Endothelial cell of umbilical vein (primary cell): ENCODE data around the gene SURF6. TPM values are rescaled to one million over a fixed set of nuclear protein-coding genes. Genes with fewer than 3 reads are reported as not detected.

Source experiments
- BruUV-seq: library from RNA; stranded (reverse); fragments of 400-500 nt; replicated peaks from 2 replicates; lab custom pipeline; 2021; lab: Mats Ljungman, UMichigan
- CTCF ChIA-PET: fragments of 300-600, 350-600 bp; sonication (Branson Sonifier 250); formaldehyde crosslinking; loops from one replicate; lab custom pipeline; 2021; ENCODE audit warnings: antibody characterized with exemption, inconsistent platforms; lab: Charles Lee
- POLR2A ChIA-PET: fragments of 300-600, 350-600 bp; sonication (Branson Sonifier 250); formaldehyde crosslinking; loops from one replicate; lab custom pipeline; 2021; ENCODE audit warnings: antibody characterized with exemption, inconsistent platforms; lab: Charles Lee
- DNase-seq: peaks from one replicate; pipeline ENCODE4 v3.0.0-alpha.2; 2011; ENCODE audit warnings: low read depth, low spot score
- FAIRE-seq: peaks from 2 replicates; lab custom pipeline; 2011; peaks lifted over from hg19 to GRCh38; lab: Jason Lieb, UNC
- H2AFZ ChIP-seq: 2 replicates; pipeline ENCODE4 v1.6.0; 2012; ENCODE audit warnings: low read depth, low read length, control low read depth, inconsistent platforms
- H3K27ac ChIP-seq: 2 replicates; pipeline ENCODE4 v1.5.1; 2011; ENCODE audit warnings: low read depth, mild to moderate bottlenecking, control low read depth, low read length, moderate library complexity; ENCODE audit not compliant: insufficient read depth
- H3K27me3 ChIP-seq, 2 experiments: 2 replicates each; pipeline versions ENCODE4 v1.6.0 to v1.6.1; 2011; ENCODE audit warnings: low read length in 2 of 2, mixed read lengths in 1 of 2; ENCODE audit not compliant: control insufficient read depth in 2 of 2, insufficient read depth in 2 of 2
- H3K36me3 ChIP-seq, 2 experiments: 2 replicates in 1 of 2; 3 replicates in 1 of 2; pipeline ENCODE4 v1.5.1; 2011; ENCODE audit warnings: low read length in 2 of 2, mild to moderate bottlenecking in 1 of 2, moderate library complexity in 1 of 2; ENCODE audit not compliant: control insufficient read depth in 2 of 2, insufficient read depth in 2 of 2; ENCODE audit errors: extremely low read depth in 1 of 2
- H3K4me1 ChIP-seq: 3 replicates; pipeline ENCODE4 v1.5.1; 2011; ENCODE audit warnings: mild to moderate bottlenecking, low read length; ENCODE audit not compliant: control insufficient read depth, insufficient read depth; ENCODE audit errors: extremely low read depth
- H3K4me2 ChIP-seq: 2 replicates; pipeline ENCODE4 v1.6.1; 2011; ENCODE audit warnings: low read length, control low read depth, mixed read lengths; ENCODE audit not compliant: insufficient read depth
- H3K4me3 ChIP-seq, 3 experiments: fragments of 200-600 bp in 1 of 3; sonication (generic), shearing (Covaris generic) in 1 of 3; replicated peaks in 1 of 3; 2 replicates each; pipeline ENCODE4 v1.5.1; 2011 to 2016; ENCODE audit warnings: control low read depth in 3 of 3, low read length in 3 of 3, mild to moderate bottlenecking in 2 of 3, inconsistent platforms in 1 of 3, low read depth in 1 of 3, moderate library complexity in 1 of 3; ENCODE audit not compliant: insufficient read depth in 1 of 3
- H3K79me2 ChIP-seq: 2 replicates; pipeline ENCODE4 v1.6.0; 2012; ENCODE audit warnings: low read length, inconsistent platforms; ENCODE audit not compliant: control insufficient read depth, insufficient read depth
- H3K9ac ChIP-seq: replicated peaks from 2 replicates; pipeline ENCODE3; 2011; ENCODE audit warnings: low read length, control low read depth; ENCODE audit not compliant: insufficient read depth; ENCODE audit errors: extremely low read depth
- H3K9me1 ChIP-seq: replicated peaks from 3 replicates; pipeline ENCODE4 v1.6.0; 2011; ENCODE audit warnings: mild to moderate bottlenecking, low read length; ENCODE audit not compliant: control insufficient read depth, insufficient read depth; ENCODE audit errors: extremely low read depth
- H3K9me3 ChIP-seq: replicated peaks from 2 replicates; pipeline ENCODE4 v1.5.1; 2012; ENCODE audit warnings: low read length, inconsistent platforms; ENCODE audit not compliant: control insufficient read depth, insufficient read depth
- H4K20me1 ChIP-seq: replicated peaks from 2 replicates; pipeline ENCODE3; 2011; ENCODE audit warnings: mild to moderate bottlenecking, low read length; ENCODE audit not compliant: control insufficient read depth, insufficient read depth; ENCODE audit errors: extremely low read depth
- EZH2 ChIP-seq: IDR thresholded peaks from 2 replicates; pipeline ENCODE4 v1.6.1; 2012; ENCODE audit warnings: borderline replicate concordance, low read depth, mild to moderate bottlenecking, moderate library complexity, low read length, inconsistent platforms; ENCODE audit not compliant: severe bottlenecking
- FOS ChIP-seq: IDR thresholded peaks from 2 replicates; pipeline ENCODE4 v1.6.1; 2011; ENCODE audit warnings: mild to moderate bottlenecking, low read length, moderate library complexity, borderline replicate concordance; ENCODE audit not compliant: insufficient read depth
- GATA2 ChIP-seq: IDR thresholded peaks from 2 replicates; pipeline ENCODE4 v1.7.0; 2011; ENCODE audit warnings: low read depth, mild to moderate bottlenecking, moderate library complexity, mixed read lengths, low read length; ENCODE audit not compliant: insufficient read length, insufficient read depth
- JUN ChIP-seq: IDR thresholded peaks from 2 replicates; pipeline ENCODE4 v1.6.1; 2011; ENCODE audit warnings: borderline replicate concordance, low read depth; ENCODE audit not compliant: insufficient read length, insufficient read depth
- MAX ChIP-seq: IDR thresholded peaks from 2 replicates; pipeline ENCODE4 v1.6.1; 2011; ENCODE audit not compliant: insufficient read depth, insufficient read length
- MYC ChIP-seq: IDR thresholded peaks from one replicate; pipeline ENCODE4 v1.6.1; 2011; ENCODE audit warnings: mild to moderate bottlenecking, low read depth, low read length
- POLR2A ChIP-seq: IDR thresholded peaks from 2 replicates; pipeline ENCODE4 v1.6.1; 2012; ENCODE audit warnings: low read depth, mild to moderate bottlenecking, control low read depth, low read length
- POLR2AphosphoS5 ChIP-seq: IDR thresholded peaks from 2 replicates; pipeline ENCODE4 v1.6.1; 2012; ENCODE audit warnings: low read depth, mild to moderate bottlenecking, control low read depth, low read length, moderate library complexity; ENCODE audit not compliant: insufficient read depth
- dilution Hi-C: fragments of 300-500 bp; cut with MboI; formaldehyde crosslinking; loops from one replicate; pipeline ENCODE4 v1.15.0; 2019; ENCODE audit warnings: low sequenced_read_pairs; ENCODE audit not compliant: extremely low pct_ligation_motif_present
- intact Hi-C: fragments of 100-400 bp; cut with micrococcal nuclease; formaldehyde crosslinking; loops from one replicate; pipeline ENCODE4 v1.10.0; 2022
- polyA plus RNA-seq, 4 experiments: library from polyadenylated mRNA; depleted of rRNA in 3 of 4; stranded (reverse) in 3 of 4; unstranded in 1 of 4; fragments of >200 nt; gene quantifications; 2 replicates each; pipeline versions ENCODE4 v1.2.1 to v1.2.3, GENCODE V29; 2011 to 2012; ENCODE audit warnings: missing spikeins in 1 of 4
- total RNA-seq: library from RNA; stranded (reverse); gene quantifications from 2 replicates; pipeline ENCODE4 v1.2.3, GENCODE V29; 2021
- TF ChIP-seq, protein P1 (sequence below), 2 donors: IDR thresholded peaks; 1 replicate in 1 of 2; 2 replicates in 1 of 2; pipeline ENCODE4 v1.5.1; 2011; ENCODE audit warnings: low read length in 2 of 2, mild to moderate bottlenecking in 2 of 2, moderate library complexity in 2 of 2, control low read depth in 1 of 2, inconsistent platforms in 1 of 2, low read depth in 1 of 2; ENCODE audit not compliant: insufficient read depth in 1 of 2; ENCODE audit errors: extremely low read depth in 1 of 2

SURF6 gene
- total and polyA plus RNA-seq, 2 donors (not counting 3 experiments of a cell fraction or from before 2014, with no cell fraction given) = 4.9 to 16.0 TPM

- Histone ChIP-seq H2AFZ (no peak overlapping the region), H3K4me1 (peaks cover 9% of the 10 kb centered on the region), H4K20me1 (no peaks in the 10 kb centered on the region), H3K9me3 (no peaks in the 10 kb centered on the region), H3K27me3 (no peaks in the 10 kb centered on the region), H3K36me3 (peaks cover 5 to 44% of the 10 kb centered on the region in 2 experiments), H3K9ac (no peak overlapping the region), H3K9me1 (no peaks in the 10 kb centered on the region), H3K79me2 (peaks cover 35% of the 10 kb centered on the region), H3K4me3 (no peak overlapping the region), H3K27ac (no peak overlapping the region), H3K4me2 (no peak overlapping the region)
- TF ChIP-seq POLR2AphosphoS5 = no peak
- no peak for TF ChIP-seq JUN
- no peak for TF ChIP-seq MYC
- TF ChIP-seq POLR2A = no peak
- no peak for TF ChIP-seq FOS
- TF ChIP-seq, protein P1, sequence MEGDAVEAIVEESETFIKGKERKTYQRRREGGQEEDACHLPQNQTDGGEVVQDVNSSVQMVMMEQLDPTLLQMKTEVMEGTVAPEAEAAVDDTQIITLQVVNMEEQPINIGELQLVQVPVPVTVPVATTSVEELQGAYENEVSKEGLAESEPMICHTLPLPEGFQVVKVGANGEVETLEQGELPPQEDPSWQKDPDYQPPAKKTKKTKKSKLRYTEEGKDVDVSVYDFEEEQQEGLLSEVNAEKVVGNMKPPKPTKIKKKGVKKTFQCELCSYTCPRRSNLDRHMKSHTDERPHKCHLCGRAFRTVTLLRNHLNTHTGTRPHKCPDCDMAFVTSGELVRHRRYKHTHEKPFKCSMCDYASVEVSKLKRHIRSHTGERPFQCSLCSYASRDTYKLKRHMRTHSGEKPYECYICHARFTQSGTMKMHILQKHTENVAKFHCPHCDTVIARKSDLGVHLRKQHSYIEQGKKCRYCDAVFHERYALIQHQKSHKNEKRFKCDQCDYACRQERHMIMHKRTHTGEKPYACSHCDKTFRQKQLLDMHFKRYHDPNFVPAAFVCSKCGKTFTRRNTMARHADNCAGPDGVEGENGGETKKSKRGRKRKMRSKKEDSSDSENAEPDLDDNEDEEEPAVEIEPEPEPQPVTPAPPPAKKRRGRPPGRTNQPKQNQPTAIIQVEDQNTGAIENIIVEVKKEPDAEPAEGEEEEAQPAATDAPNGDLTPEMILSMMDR (IDR thresholded peaks at IDR 0.05; ENCODE audit: extremely low read depth in 1 of 2, insufficient read depth in 1 of 2, low read depth in 1 of 2, low read length in 2 of 2) = no peak
- no peak for TF ChIP-seq EZH2
- TF ChIP-seq GATA2 = no peak
- no peak for TF ChIP-seq MAX
- BruUV-seq = no TSS peak
- no peak for DNase-seq
- CTCF ChIA-PET = no interaction called here
- POLR2A ChIA-PET = no interaction called here
- dilution Hi-C loops (no loop called here), intact Hi-C loops (loop anchor here (5.0 kb wide), 1 partner anchor 158 kb away; no protein-coding TSS in a partner anchor)
- FAIRE-seq = no peak
Measured at GRCh38 chr9:133344979-133345378, 9.0 kb upstream of the SURF6 start.
